HepG2 (cell line): ENCODE data around the gene TAF9B.

Experiments used
- ATF2 ChIP-seq: sonication (generic); formaldehyde crosslinking; IDR thresholded peaks from 2 replicates; pipeline ENCODE4 v1.4.0; 2020; ENCODE audit warnings: missing genetic modification reagents
- ETV6 ChIP-seq: sonication (generic); formaldehyde crosslinking; conservative IDR thresholded peaks from 2 replicates; pipeline ENCODE4 v1.4.0; 2020; ENCODE audit warnings: missing genetic modification reagents
- MBD4 ChIP-seq: IDR thresholded peaks from 2 replicates; pipeline ENCODE4 v1.6.1; 2012; ENCODE audit warnings: low read length, inconsistent platforms, borderline replicate concordance
- NR0B2 ChIP-seq: sonication (generic); formaldehyde crosslinking; IDR thresholded peaks from 2 replicates; pipeline ENCODE4 v1.4.0; 2020; ENCODE audit warnings: mild to moderate bottlenecking, missing genetic modification reagents
- SP4 ChIP-seq: sonication (generic); formaldehyde crosslinking; IDR thresholded peaks from 2 replicates; pipeline ENCODE4 v1.8.1; 2023; ENCODE audit warnings: mild to moderate bottlenecking, missing genetic modification reagents

DNA sequence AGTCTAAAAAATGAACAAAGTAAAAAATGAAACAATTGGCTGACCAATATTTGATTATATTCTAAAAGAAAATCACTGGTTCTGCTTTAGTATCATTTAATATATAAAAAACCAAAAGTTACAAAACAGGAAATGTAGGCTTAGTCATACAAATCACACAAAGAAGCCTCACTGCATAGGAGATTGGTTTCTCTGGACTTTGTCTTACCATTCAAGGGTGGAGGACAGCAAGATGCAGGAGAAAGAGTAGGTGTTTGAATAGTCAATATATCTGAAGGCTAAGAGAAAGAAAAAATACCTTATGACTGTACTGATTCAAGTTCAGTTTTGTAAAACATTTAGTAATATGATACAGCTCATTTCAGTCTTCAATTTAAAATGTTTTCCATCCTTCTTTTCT lies 28.6 kb upstream of the TAF9B start:
- TF ChIP-seq MBD4 (no peak), ETV6 (CRISPR knock-in tag) (no peak), ATF2 (CRISPR knock-in tag) (no peak), SP4 (CRISPR knock-in tag) (no peak), NR0B2 (CRISPR knock-in tag) (no peak)
